Gastroesophageal sphincter (tissue), 4 donors: ENCODE data around the gene TMEM131L. TPM values are rescaled to one million over a fixed set of nuclear protein-coding genes. Genes with fewer than 3 reads are reported as not detected.
A peak's percentile ranks its signal among the peaks of the same experiment; 100 is the strongest.
"Not testable (repeated sequence)": the region's sequence is repeated elsewhere in the genome, so short reads cannot be mapped to it uniquely, and the experiment has no call there.

Source experiments
- ATAC-seq: fragments of 150-250 bp; one replicate; pipeline ENCODE4 v1.9.1; 2016; ENCODE audit warnings: mild to moderate bottlenecking, moderate library complexity
- H3K27ac ChIP-seq, 4 donors: fragments of 200-600 bp; sonication (generic) in 3 of 4; 1 replicate in 3 of 4; 2 replicates in 1 of 4; pipeline ENCODE4 v1.5.1; 2016 to 2019
- H3K27me3 ChIP-seq: fragments of 200-600 bp; sonication (generic); one replicate; pipeline ENCODE4 v1.5.1; 2019
- H3K36me3 ChIP-seq, 2 donors: fragments of 200-600 bp; sonication (generic); one replicate each; pipeline ENCODE4 v1.5.1; 2019; ENCODE audit warnings: control low read depth in 1 of 2
- H3K4me1 ChIP-seq, 3 donors: fragments of 200-600 bp; sonication (generic); 1 replicate in 2 of 3; 2 replicates in 1 of 3; pipeline ENCODE4 v1.5.1; 2016 to 2019; ENCODE audit warnings: control low read depth in 2 of 3
- H3K4me3 ChIP-seq, 2 donors: fragments of 200-600 bp; sonication (generic); one replicate each; pipeline ENCODE4 v1.5.1; 2019; ENCODE audit warnings: mild to moderate bottlenecking in 1 of 2, moderate library complexity in 1 of 2
- H3K9me3 ChIP-seq, 3 donors: fragments of 200-600 bp; sonication (generic); one replicate each; pipeline ENCODE4 v1.5.1; 2017 to 2019; ENCODE audit warnings: control low read depth in 2 of 3
- CTCF ChIP-seq, 4 experiments: fragments of 200-600 bp in 2 of 4; fragments of 450-650 bp in 2 of 4; sonication (generic) in 1 of 4; IDR thresholded peaks; one replicate each; pipeline ENCODE4 v1.5.1; 2017 to 2019; ENCODE audit warnings: antibody characterized with exemption in 4 of 4, mild to moderate bottlenecking in 2 of 4, moderate library complexity in 2 of 4
- EP300 ChIP-seq: sonication (generic); formaldehyde crosslinking; IDR thresholded peaks from one replicate; pipeline ENCODE4 v1.6.1; 2017; ENCODE audit warnings: antibody characterized with exemption, mild to moderate bottlenecking
- POLR2A ChIP-seq, 2 donors: fragments of 450-650 bp; IDR thresholded peaks; one replicate each; pipeline ENCODE4 v1.6.1; 2017; ENCODE audit warnings: antibody characterized with exemption in 2 of 2, mild to moderate bottlenecking in 2 of 2, moderate library complexity in 1 of 2
- POLR2AphosphoS5 ChIP-seq: sonication (generic); formaldehyde crosslinking; IDR thresholded peaks from one replicate; pipeline ENCODE4 v1.6.1; 2017; ENCODE audit warnings: antibody characterized with exemption
- WGBS, 2 donors: methylation state at CpG; one replicate each; pipeline ENCODE4 v1.1.5; 2018; ENCODE audit warnings: low coverage in 1 of 2; 5-methylcytosine and 5-hydroxymethylcytosine counted together
- total RNA-seq, 4 donors: library from RNA; depleted of rRNA; stranded (reverse); fragments of >200 nt; gene quantifications; one replicate each; pipeline ENCODE4 v1.1.0, GENCODE V29; 2016

Gene TMEM131L
- total RNA-seq, 4 donors from 2014 or later, result 14.2 to 24.0 (median 18.4) TPM

DNA sequence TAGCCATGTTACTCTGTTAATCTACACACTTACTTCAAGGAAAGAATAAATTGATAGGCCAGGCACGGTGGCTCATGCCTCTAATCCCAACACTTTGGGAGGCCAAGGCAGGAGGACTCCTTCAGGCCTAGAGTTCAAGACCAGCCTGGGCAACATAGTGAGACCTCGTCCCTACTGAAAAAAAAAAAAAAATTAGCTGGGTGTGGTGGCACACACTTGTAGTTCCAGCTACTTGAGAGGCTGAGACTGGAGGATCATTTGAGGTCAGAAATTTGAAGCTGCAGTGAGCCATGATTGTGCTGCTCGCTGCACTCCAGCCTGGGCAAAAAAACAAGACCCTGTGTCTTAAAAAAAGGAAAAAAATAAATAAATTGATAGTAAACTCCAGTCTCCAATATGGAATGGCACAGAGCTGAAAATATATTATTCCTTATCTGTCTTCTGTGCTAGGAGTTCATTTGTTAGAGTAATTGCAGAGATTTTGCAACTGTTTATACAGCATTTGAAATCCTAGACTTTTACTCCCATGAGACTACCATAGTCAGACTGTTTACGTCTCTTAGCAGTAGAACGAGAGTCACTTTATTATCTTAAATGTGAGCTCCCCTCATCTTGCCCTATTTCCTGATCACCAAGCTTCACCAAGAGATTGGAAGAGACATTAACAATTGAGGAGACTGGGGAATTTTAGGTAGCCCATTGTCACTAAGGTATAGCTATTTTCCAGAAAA lies 18.8 kb upstream of the TMEM131L start:
- Histone ChIP-seq H3K9me3 (no peaks in the 10 kb centered on the region), H3K4me3 (no peak overlapping the region), H3K27ac (no peak overlapping the region), H3K4me1 (peaks cover 0 to 16% (median 0%) of the 10 kb centered on the region in 3 donors), H3K36me3 (no peaks in the 10 kb centered on the region), H3K27me3 (no peaks in the 10 kb centered on the region)
- TF ChIP-seq EP300, result no peak
- no peak for TF ChIP-seq POLR2A (IDR thresholded peaks at IDR 0.05)
- TF ChIP-seq POLR2AphosphoS5, result no peak
- TF ChIP-seq CTCF (IDR thresholded peaks at IDR 0.05), result no peak
- 56 to 90% methylated on average over 2 to 5 of the region's 5 CpGs for WGBS, 2 donors
- ATAC-seq, result peak; percentile 44

- no peak for TF ChIP-seq POLR2AphosphoS5
- TF ChIP-seq CTCF (IDR thresholded peaks at IDR 0.05), result no peak
- TF ChIP-seq EP300, result no peak
- no peak for TF ChIP-seq POLR2A (IDR thresholded peaks at IDR 0.05)
- Histone ChIP-seq H3K4me3 (no peak overlapping the region), H3K27me3 (no peaks in the 10 kb centered on the region), H3K9me3 (no peaks in the 10 kb centered on the region), H3K4me1 (peaks cover 0 to 16% (median 0%) of the 10 kb centered on the region in 3 donors), H3K27ac (peak overlapping the region in 2 of 4 donors; percentile 22 to 46), H3K36me3 (no peaks in the 10 kb centered on the region)
- no peak for ATAC-seq
- 6 to 21% methylated on average over 10 of the region's 10 CpGs for WGBS, 2 donors
Measured at GRCh38 chr4:153448003-153448731, 18.0 kb upstream of the TMEM131L start.

DNA sequence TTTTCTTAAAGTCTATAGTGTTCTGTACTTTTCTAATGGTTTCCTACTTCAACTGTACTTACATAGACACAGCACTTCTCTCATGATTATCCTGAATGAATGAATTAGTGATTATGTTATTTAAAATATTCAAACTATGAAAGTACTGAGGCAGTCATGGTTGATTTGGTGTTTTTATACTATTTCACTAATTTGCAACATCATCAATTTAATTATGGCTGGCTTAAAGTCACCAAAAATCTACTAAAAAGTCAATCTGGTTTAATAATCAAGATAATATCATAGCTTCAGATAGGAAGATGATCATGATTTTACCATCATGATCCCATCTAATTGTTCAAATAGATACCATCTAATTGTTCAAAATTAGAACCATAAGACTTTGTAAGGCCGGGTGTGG lies 16.8 kb upstream of the TMEM131L start:
- WGBS, 2 donors, result 80 to 100% methylated on average over 1 of the region's 1 CpG
- Histone ChIP-seq H3K4me1 (peaks cover 0 to 16% (median 0%) of the 10 kb centered on the region in 3 donors), H3K36me3 (no peaks in the 10 kb centered on the region), H3K9me3 (no peaks in the 10 kb centered on the region), H3K27ac (no peak overlapping the region), H3K27me3 (no peaks in the 10 kb centered on the region), H3K4me3 (no peak overlapping the region)
- TF ChIP-seq CTCF (IDR thresholded peaks at IDR 0.05) (no peak), EP300 (no peak), POLR2AphosphoS5 (no peak), POLR2A (IDR thresholded peaks at IDR 0.05) (no peak)
- no peak for ATAC-seq

DNA sequence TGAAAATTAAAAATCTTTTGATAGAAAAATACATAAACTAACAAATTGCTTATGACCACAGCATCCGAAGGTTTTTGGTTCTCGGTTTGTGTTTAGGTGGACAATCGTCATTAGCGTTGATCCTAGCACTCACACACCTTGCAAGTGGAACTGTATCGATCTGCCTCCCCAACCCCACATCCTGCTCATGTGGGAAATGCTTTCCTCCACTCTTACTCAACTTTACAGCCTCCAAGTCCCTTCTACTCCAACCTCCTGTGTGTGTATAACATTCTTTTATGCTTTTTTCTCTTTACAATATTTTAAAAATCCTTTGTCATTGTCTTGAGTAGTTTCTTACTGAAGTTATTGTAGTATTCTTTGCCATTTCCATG lies 15.6 kb upstream of the TMEM131L start:
- Histone ChIP-seq H3K36me3 (no peaks in the 10 kb centered on the region), H3K27me3 (no peaks in the 10 kb centered on the region), H3K4me3 (no peak overlapping the region), H3K9me3 (no peaks in the 10 kb centered on the region), H3K27ac (no peak overlapping the region), H3K4me1 (peaks cover 0 to 16% (median 0%) of the 10 kb centered on the region in 3 donors)
- WGBS, 2 donors, result 86 to 92% methylated on average over 5 of the region's 5 CpGs
- no peak for ATAC-seq
- no peak for TF ChIP-seq POLR2A (IDR thresholded peaks at IDR 0.05)

- not testable (repeated sequence) for H3K27me3 ChIP-seq, H3K9me3 ChIP-seq, H3K36me3 ChIP-seq, H3K27ac ChIP-seq, H3K4me3 ChIP-seq, ATAC-seq
- WGBS, 2 donors, result 88% methylated on average over 9 of the region's 13 CpGs; no CpG with 5 or more reads in 1 of the 2 donors
- peaks cover 0 to 16% (median 0%) of the 10 kb centered on the region in 3 donors for H3K4me1 ChIP-seq
Measured at GRCh38 chr4:153451145-153451544, 15.0 kb upstream of the TMEM131L start.
